Activated CD4-positive, alpha-beta memory T cell treated with anti-CD3 and anti-CD28 coated beads, Interleukin-2, amount 10 ng/mL, durations not matched to agents 7 days and 5 days (primary cell): ENCODE measurements around the gene PHLDA3. TPM values are rescaled to one million over a fixed set of nuclear protein-coding genes. Genes with fewer than 3 reads are reported as not detected.

Experiments used
- CTCF ChIA-PET: fragments of 350-600 bp; sonication (Branson Sonifier 250); formaldehyde crosslinking; loops from one replicate; lab custom pipeline; 2021; ENCODE audit warnings: antibody characterized with exemption, inconsistent platforms; lab: Charles Lee
- POLR2A ChIA-PET: fragments of 350-600 bp; sonication (Branson Sonifier 250); formaldehyde crosslinking; loops from one replicate; lab custom pipeline; 2021; ENCODE audit warnings: antibody characterized with exemption; lab: Charles Lee
- DNase-seq: peaks from one replicate; pipeline ENCODE4 v3.0.0-alpha.2; 2020
- H3K27ac Mint-ChIP-seq: one replicate; pipeline ENCODE4 v1.8.0; 2021; ENCODE audit warnings: mild to moderate bottlenecking, mixed read lengths
- H3K27me3 Mint-ChIP-seq: one replicate; pipeline ENCODE4 v1.8.0; 2021; ENCODE audit warnings: mixed read lengths
- H3K36me3 Mint-ChIP-seq: one replicate; pipeline ENCODE4 v1.8.0; 2021; ENCODE audit warnings: low read depth, mixed read lengths
- H3K4me1 Mint-ChIP-seq: one replicate; pipeline ENCODE4 v1.8.0; 2021; ENCODE audit warnings: mixed read lengths
- H3K4me3 Mint-ChIP-seq: one replicate; pipeline ENCODE4 v1.8.0; 2021; ENCODE audit warnings: mild to moderate bottlenecking, mixed read lengths
- H3K9me3 Mint-ChIP-seq: one replicate; pipeline ENCODE4 v1.8.0; 2021; ENCODE audit warnings: mixed read lengths
- total RNA-seq, 2 experiments: library from RNA; stranded (reverse); gene quantifications; one replicate each; pipeline ENCODE4 v1.2.3, GENCODE V29; 2021

Gene PHLDA3
- total RNA-seq, 2 experiments from 2014 or later = 9.0 to 11.4 TPM

DNA sequence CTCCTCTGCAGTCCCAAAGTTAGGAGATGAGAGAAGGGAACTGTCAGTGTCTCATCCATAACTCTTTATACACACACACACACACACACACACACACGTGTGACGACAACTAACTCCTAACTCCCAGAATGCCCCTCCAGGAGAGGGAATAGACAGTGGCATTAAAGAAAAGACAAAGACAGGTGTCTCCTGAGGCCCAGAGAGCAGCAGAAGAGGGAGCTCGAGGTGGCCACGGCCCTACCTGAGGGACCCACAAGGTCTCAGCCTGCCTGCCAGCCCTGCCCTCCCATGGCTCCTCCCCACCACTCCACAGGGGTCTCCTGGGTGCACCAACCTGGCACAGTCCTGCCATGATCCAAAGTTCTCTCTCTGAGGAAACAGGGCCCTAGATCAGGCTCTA lies 1.6 kb upstream of the PHLDA3 start:
- no peak overlapping the region for H3K4me3 Mint-ChIP-seq
- peaks cover 43% of the 10 kb centered on the region for H3K27me3 Mint-ChIP-seq
- no peak for DNase-seq
- peaks cover 21% of the 10 kb centered on the region for H3K4me1 Mint-ChIP-seq
- H3K9me3 Mint-ChIP-seq = no peaks in the 10 kb centered on the region
- peaks cover 5% of the 10 kb centered on the region for H3K36me3 Mint-ChIP-seq
- H3K27ac Mint-ChIP-seq = no peak overlapping the region
- CTCF ChIA-PET = interaction anchor here (3.9 to 4.7 kb wide), 2 partner anchors 11 to 22 kb away, joined by 35 to 44 read pairs; no protein-coding TSS in a partner anchor
- POLR2A ChIA-PET = no interaction called here

DNA sequence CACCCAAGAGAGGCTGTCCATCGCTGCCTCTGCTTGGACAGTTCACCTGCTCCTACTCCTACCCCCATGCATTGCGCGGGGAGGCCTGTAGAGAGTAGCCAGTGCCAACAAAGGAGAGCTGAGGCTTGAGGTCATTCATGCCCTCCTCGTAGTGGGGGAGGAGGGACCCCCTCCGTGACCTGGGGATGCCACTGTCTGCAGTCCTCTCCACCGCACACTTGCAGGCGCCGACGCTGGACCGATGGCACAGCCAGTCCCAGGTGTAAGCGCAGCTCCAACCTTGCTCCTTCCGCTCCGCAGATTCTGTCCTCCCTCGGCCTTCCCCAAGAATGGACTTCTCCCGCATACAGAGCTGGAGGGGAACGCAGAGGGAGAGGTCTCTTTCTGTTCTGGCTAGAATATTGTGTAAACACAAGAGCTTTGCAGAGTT lies 672 bp upstream of the PHLDA3 start:
- peaks cover 21% of the 10 kb centered on the region for H3K4me1 Mint-ChIP-seq
- H3K27ac Mint-ChIP-seq = no peak overlapping the region
- CTCF ChIA-PET = interaction anchor here (1.5 to 4.7 kb wide), 5 partner anchors 8 to 43 kb away, joined by 4 to 44 read pairs (median 13); no protein-coding TSS in a partner anchor
- POLR2A ChIA-PET = interaction anchor here (0.7 to 2.5 kb wide), 4 partner anchors 11 to 43 kb away, joined by 3 to 18 read pairs (median 10); partner anchors contain the start of gene CSRP1
- peaks cover 8% of the 10 kb centered on the region for H3K36me3 Mint-ChIP-seq
- H3K27me3 Mint-ChIP-seq = peaks cover 41% of the 10 kb centered on the region
- H3K4me3 Mint-ChIP-seq = peak overlapping the region; percentile 77
- H3K9me3 Mint-ChIP-seq = no peaks in the 10 kb centered on the region
- DNase-seq = no peak

DNA sequence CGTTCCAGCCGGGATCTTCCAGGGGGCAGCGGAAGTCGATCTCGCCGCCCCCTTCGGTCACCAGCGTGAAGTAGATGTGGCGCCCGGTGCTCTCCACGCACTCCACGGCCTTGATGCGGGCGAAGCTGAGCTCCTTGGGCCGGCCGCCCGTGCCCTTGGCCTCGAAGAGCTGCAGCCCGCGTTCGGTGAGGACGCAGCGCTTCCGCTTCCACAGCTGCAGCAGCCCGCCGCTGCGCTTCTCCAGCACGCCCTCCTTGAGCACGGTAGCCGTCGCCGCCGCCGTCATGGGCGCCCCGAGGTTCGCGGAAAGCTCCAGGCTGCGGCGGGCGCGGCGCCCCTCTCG lies 516 bp downstream of the PHLDA3 start:
- peaks cover 21% of the 10 kb centered on the region for H3K4me1 Mint-ChIP-seq
- H3K27ac Mint-ChIP-seq = peak overlapping the region; percentile 26
- peak overlapping the region; percentile 77 for H3K4me3 Mint-ChIP-seq
- DNase-seq = peak; percentile 47
- ChIA-PET CTCF (interaction anchor here (1.5 to 4.7 kb wide), 5 partner anchors 10 to 44 kb away, joined by 4 to 44 read pairs (median 13); no protein-coding TSS in a partner anchor), POLR2A (interaction anchor here (0.9 to 2.5 kb wide), 5 partner anchors 9 to 44 kb away, joined by 3 to 18 read pairs (median 10); partner anchors contain the start of gene CSRP1)
- no peaks in the 10 kb centered on the region for H3K9me3 Mint-ChIP-seq
- peaks cover 10% of the 10 kb centered on the region for H3K36me3 Mint-ChIP-seq
- peaks cover 34% of the 10 kb centered on the region for H3K27me3 Mint-ChIP-seq

DNA sequence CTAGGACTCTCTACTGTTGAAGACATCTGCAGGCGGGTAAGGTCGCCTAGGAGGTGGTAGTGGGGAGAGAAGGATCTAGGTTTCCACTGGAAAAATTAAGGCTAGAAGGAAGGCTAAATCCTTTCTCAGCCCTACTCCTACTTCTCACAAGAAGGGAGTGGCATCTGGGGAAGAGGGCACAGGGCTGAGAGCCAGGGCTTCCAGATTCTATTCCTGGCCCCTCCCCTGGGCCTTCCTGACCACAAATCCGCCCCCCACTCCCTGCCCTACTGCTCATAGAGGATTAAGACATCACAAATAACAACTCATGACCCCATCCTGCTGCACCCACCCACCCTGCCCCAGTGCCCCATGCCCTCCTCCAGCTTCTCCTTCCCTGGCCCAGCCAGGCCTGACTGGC lies 2.5 kb downstream of the PHLDA3 start:
- peaks cover 10% of the 10 kb centered on the region for H3K36me3 Mint-ChIP-seq
- H3K9me3 Mint-ChIP-seq = no peaks in the 10 kb centered on the region
- H3K4me3 Mint-ChIP-seq = no peak overlapping the region
- CTCF ChIA-PET = interaction anchor here (1.2 kb wide), 1 partner anchor 14 kb away, joined by 4 read pairs; no protein-coding TSS in a partner anchor
- H3K4me1 Mint-ChIP-seq = peaks cover 21% of the 10 kb centered on the region
- DNase-seq = no peak
- POLR2A ChIA-PET = no interaction called here
- no peak overlapping the region for H3K27ac Mint-ChIP-seq
- H3K27me3 Mint-ChIP-seq = peaks cover 20% of the 10 kb centered on the region

DNA sequence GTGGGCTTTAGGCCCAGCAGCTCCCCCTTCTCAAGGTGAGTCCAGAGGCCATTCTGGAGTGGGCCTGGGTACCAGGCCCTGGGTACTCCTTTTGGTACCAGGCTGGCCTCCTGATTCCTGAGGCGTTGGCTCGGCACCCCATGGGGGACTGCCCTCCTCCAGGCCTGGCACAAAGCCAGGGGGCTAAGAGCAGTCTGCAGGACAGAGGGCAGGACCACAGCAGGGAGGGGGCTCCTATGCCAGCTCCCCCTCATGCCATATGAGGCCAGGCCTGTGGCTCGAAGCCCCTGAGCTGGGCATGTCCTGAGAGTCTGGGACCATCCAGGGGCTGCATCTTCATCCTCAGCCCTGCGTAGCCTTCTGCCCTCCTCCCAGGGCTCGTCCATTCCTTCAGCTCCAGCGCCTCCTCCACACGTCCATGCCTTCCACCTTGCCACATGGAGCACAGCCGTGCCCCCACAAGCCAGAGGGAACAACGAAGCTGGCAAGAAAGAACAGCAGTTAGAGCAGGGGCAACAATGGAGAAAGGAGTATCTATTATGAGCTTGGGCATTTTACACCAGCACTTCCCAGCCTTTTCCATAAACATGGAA lies 3.2 kb downstream of the PHLDA3 start:
- ChIA-PET CTCF (interaction anchor here (1.2 kb wide), 1 partner anchor 15 kb away, joined by 4 read pairs; no protein-coding TSS in a partner anchor), POLR2A (no interaction called here)
- no peaks in the 10 kb centered on the region for H3K9me3 Mint-ChIP-seq
- H3K27ac Mint-ChIP-seq = no peak overlapping the region
- peaks cover 21% of the 10 kb centered on the region for H3K4me1 Mint-ChIP-seq
- H3K36me3 Mint-ChIP-seq = peaks cover 10% of the 10 kb centered on the region
- no peak overlapping the region for H3K4me3 Mint-ChIP-seq
- H3K27me3 Mint-ChIP-seq = peaks cover 14% of the 10 kb centered on the region
- DNase-seq = no peak

DNA sequence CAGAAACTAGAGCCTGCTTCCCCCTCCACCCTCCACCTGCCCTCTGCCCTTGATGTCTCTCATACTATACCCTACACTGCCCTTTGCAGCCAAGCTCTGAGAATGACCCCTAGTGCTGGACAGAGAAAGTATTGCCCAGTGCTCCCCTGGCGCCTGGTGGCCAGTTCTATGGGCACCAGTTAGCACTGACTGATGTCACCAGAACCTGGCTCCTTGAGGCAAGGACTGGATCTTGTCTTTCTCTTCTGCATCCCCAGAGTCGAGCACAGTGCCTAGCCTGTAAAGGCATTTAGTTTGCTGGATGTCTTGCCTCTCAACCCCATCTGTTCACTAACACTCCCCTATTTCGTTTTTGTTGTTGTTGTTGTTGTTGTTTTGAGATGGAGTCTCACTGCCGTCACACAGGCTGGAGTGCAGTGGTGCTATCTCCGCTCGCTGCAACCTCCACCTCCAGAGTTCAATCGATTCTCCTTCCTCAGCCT lies 5.9 kb downstream of the PHLDA3 start:
- peaks cover 8% of the 10 kb centered on the region for H3K4me1 Mint-ChIP-seq
- H3K9me3 Mint-ChIP-seq = no peaks in the 10 kb centered on the region
- no peak for DNase-seq
- CTCF ChIA-PET = interaction anchor here (1.3 kb wide), 1 partner anchor 15 kb away, joined by 7 read pairs; no protein-coding TSS in a partner anchor
- peaks cover 6% of the 10 kb centered on the region for H3K27me3 Mint-ChIP-seq
- no peak overlapping the region for H3K4me3 Mint-ChIP-seq
- POLR2A ChIA-PET = no interaction called here
- no peak overlapping the region for H3K27ac Mint-ChIP-seq
- peaks cover 7% of the 10 kb centered on the region for H3K36me3 Mint-ChIP-seq

DNA sequence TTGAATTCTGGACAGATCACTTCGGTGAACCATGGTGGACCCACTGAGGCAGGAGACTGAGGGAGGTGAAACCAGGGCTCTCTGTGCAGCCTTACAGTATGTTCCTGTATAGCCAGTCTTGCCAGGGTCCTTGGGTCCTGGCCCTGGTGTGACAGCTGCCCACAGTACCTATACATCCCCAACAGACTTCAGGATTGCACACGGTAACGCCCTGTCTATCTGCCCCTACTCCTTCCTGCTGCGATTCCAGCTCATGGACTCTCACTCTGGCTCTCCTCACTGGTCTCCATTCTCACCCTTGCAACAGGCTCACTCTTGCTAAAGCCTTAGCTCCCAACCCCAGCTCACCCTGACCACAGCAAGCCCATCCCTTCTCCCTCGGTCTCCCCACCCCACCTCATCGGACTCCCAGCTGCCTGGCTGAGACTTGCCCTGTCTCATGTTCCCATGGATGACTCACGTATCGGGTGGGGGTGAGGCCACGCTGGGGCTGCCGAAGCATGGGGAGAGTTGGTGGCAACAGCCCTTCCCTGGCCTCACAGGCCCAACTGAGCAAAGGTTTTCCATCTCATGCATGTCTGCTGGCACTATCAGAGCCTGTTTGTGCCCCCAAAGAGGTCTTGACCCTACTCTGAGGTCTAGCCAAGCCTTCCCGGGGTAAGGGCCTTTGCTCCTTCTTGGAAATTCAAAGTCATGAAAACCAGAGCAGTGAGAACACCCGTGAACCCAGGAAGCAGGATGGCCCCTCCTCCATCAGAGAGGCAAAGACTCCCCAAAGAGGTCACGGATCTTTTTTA lies 7.1 kb downstream of the PHLDA3 start:
- Mint-ChIP-seq H3K4me1 (peaks cover 2% of the 10 kb centered on the region), H3K27ac (no peak overlapping the region), H3K36me3 (peaks cover 5% of the 10 kb centered on the region), H3K27me3 (peaks cover 16% of the 10 kb centered on the region), H3K4me3 (no peak overlapping the region), H3K9me3 (no peaks in the 10 kb centered on the region)
- DNase-seq = no peak
- ChIA-PET POLR2A (no interaction called here), CTCF (interaction anchor here (1.3 to 3.5 kb wide), 3 partner anchors 14 to 19 kb away, joined by 3 to 12 read pairs (median 7); no protein-coding TSS in a partner anchor)

DNA sequence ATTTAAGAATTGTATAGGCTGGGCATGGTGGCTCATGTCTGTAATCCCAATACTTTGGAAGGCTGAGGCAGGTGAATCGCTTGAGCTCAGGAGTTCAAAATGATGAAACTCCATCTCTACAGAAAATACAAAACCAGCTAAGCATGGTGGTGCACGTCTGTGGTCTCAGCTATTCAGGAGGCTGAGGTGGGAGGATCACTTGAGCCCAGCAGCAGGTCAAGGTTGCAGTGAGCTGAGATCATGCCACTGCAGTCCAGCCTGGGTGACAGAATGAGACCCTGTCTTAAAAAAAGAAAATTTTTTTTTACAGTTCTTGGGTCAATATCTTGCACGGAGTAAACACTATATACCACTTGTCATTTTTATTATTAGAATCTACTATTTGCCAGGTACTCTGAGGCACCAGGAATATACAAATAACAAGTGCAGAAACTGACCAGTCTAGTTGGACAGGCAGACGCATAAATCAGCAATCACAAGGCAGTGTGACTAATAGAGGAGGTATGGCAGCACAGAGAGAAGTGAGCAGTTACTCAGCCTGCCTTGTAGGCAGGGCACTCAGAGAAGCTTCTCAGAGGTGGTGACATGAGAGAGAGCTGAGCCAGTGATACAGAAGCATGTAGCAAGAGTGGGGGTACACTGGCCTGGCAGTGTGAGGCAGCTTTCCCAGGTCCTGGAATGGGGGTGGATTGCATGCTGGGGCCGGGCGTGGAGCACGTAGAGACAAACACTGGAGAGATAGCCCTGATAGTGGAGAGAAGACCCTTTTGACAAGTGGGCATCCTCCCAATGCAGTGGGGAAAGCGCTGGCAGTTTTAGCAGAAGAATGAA lies 8.0 kb downstream of the PHLDA3 start:
- CTCF ChIA-PET = interaction anchor here (1.3 to 3.5 kb wide), 2 partner anchors 13 to 20 kb away, joined by 3 to 12 read pairs; no protein-coding TSS in a partner anchor
- Mint-ChIP-seq H3K9me3 (no peaks in the 10 kb centered on the region), H3K27ac (no peak overlapping the region), H3K36me3 (peaks cover 5% of the 10 kb centered on the region), H3K4me1 (no peaks in the 10 kb centered on the region), H3K27me3 (peaks cover 17% of the 10 kb centered on the region), H3K4me3 (no peak overlapping the region)
- no peak for DNase-seq
- POLR2A ChIA-PET = interaction anchor here (0.8 kb wide), 1 partner anchor 13 kb away, joined by 3 read pairs; no protein-coding TSS in a partner anchor

DNA sequence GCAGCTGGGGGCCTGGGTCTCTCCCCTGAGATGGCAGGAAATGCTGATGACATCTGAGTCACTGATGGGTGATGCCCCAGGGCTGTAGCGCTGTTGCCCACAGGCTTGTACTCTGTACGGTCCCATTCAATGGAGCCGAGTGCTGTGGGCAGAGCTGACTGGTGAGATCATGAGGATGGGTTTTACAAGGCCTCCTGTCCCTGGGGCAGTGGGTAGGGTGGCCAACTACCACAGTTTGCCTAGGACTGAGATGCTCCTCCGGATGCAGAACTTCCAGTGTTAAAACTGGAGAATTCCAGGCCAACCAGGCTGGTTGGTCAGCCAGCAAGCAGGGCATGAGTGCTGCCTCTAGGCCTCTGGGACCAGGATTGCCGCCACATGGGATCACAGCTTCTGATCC lies 9.2 kb downstream of the PHLDA3 start:
- H3K27me3 Mint-ChIP-seq = peaks cover 20% of the 10 kb centered on the region
- H3K4me1 Mint-ChIP-seq = peaks cover 3% of the 10 kb centered on the region
- ChIA-PET CTCF (interaction anchor here (3.5 kb wide), 1 partner anchor 21 kb away, joined by 12 read pairs; no protein-coding TSS in a partner anchor), POLR2A (interaction anchor here (1.4 kb wide), 1 partner anchor 9 kb away, joined by 5 read pairs; the partner anchor contains the start of gene PHLDA3)
- H3K27ac Mint-ChIP-seq = no peak overlapping the region
- H3K9me3 Mint-ChIP-seq = no peaks in the 10 kb centered on the region
- no peak overlapping the region for H3K4me3 Mint-ChIP-seq
- no peak for DNase-seq
- peaks cover 2% of the 10 kb centered on the region for H3K36me3 Mint-ChIP-seq

DNA sequence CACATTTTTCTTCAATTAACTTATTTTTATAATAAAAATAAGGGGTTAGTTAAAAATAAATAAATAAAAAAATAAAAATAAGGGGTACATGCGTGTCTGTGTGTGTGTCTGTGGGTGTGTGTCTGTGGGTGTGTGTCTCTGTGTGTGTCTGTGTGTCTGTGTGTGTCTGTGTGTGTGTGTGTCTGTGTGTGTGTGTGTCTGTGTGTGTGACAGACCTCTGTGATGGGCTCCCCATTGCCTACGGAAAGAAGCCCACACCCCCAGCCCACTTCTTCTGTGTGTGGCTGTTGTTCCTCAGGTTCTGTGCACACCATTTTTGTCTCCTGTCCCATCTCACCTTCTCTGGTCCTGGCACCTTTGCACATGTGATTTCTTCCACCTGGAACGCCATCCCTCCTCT lies 9.9 kb downstream of the PHLDA3 start:
- Mint-ChIP-seq H3K4me1 (peaks cover 9% of the 10 kb centered on the region), H3K9me3 (no peaks in the 10 kb centered on the region), H3K27me3 (peaks cover 22% of the 10 kb centered on the region), H3K27ac (no peak overlapping the region), H3K4me3 (no peak overlapping the region), H3K36me3 (no peaks in the 10 kb centered on the region)
- DNase-seq = no peak
- POLR2A ChIA-PET = interaction anchor here (1.4 kb wide), 1 partner anchor 9 kb away, joined by 5 read pairs; the partner anchor contains the start of gene PHLDA3
- CTCF ChIA-PET = interaction anchor here (1.8 to 3.5 kb wide), 2 partner anchors 11 to 22 kb away, joined by 9 to 12 read pairs; no protein-coding TSS in a partner anchor

DNA sequence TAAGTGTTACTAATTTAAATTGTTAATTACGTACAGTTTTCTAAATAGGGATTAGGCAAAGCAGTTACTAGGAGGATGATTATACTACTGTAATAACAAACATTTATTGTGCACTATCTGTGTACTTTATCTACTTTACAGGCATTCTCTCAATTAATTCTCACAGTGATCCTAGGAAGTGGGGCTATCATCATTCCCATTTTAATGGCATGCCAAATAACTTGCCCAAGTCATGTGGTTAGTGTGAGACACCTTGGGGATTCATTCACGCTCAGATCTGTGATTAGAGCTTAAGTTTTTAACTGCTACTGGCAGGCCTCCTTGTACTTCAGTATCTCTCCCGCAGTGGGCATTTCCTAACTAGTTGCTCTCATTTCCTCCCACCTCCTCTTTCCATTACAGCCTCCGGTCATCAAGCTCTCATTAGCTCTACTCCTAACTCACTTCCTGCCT lies 11.5 kb downstream of the PHLDA3 start:
- no peak overlapping the region for H3K4me3 Mint-ChIP-seq
- H3K9me3 Mint-ChIP-seq = no peaks in the 10 kb centered on the region
- ChIA-PET POLR2A (interaction anchor here (1.3 kb wide), 1 partner anchor 50 kb away, joined by 3 read pairs; no protein-coding TSS in a partner anchor), CTCF (interaction anchor here (1.1 to 1.8 kb wide), 4 partner anchors 9 to 55 kb away, joined by 3 to 9 read pairs (median 6); no protein-coding TSS in a partner anchor)
- H3K27me3 Mint-ChIP-seq = peaks cover 24% of the 10 kb centered on the region
- no peak overlapping the region for H3K27ac Mint-ChIP-seq
- H3K4me1 Mint-ChIP-seq = peaks cover 23% of the 10 kb centered on the region
- no peaks in the 10 kb centered on the region for H3K36me3 Mint-ChIP-seq
- DNase-seq = no peak
